Astrocyte (in vitro differentiated cells and primary cell): Measurements from ENCODE around the gene GJC1. TPM values are rescaled to one million over a fixed set of nuclear protein-coding genes. Genes with fewer than 3 reads are reported as not detected.

Experiments
- DNase-seq: peaks from one replicate; pipeline ENCODE4 v3.0.0-alpha.2; 2010; ENCODE audit warnings: low read depth
- FAIRE-seq: peaks from 2 replicates; lab custom pipeline; 2011; peaks lifted over from hg19 to GRCh38; lab: Jason Lieb, UNC
- H2AFZ ChIP-seq: 2 replicates; pipeline ENCODE4 v1.6.0; 2012; ENCODE audit warnings: low read depth, low read length, inconsistent platforms
- H3K27ac ChIP-seq: 2 replicates; pipeline ENCODE4 v1.5.1; 2011; ENCODE audit warnings: low read depth, low read length, inconsistent platforms
- H3K27me3 ChIP-seq: 2 replicates; pipeline ENCODE4 v1.6.0; 2011; ENCODE audit warnings: low read length, inconsistent platforms; ENCODE audit not compliant: insufficient read depth
- H3K36me3 ChIP-seq: 2 replicates; pipeline ENCODE4 v1.5.1; 2011; ENCODE audit warnings: low read length, inconsistent platforms; ENCODE audit not compliant: insufficient read depth
- H3K4me1 ChIP-seq: 2 replicates; pipeline ENCODE4 v1.5.1; 2011; ENCODE audit warnings: low read length, inconsistent platforms; ENCODE audit not compliant: insufficient read depth
- H3K4me2 ChIP-seq: 2 replicates; pipeline ENCODE4 v1.6.0; 2012; ENCODE audit warnings: low read length, inconsistent platforms
- H3K4me3 ChIP-seq: 2 replicates; pipeline ENCODE4 v1.5.1; 2011; ENCODE audit warnings: low read depth, mild to moderate bottlenecking, low read length, inconsistent platforms; ENCODE audit not compliant: insufficient read depth
- H3K79me2 ChIP-seq: 2 replicates; pipeline ENCODE4 v1.6.0; 2012; ENCODE audit warnings: mild to moderate bottlenecking, low read length, inconsistent platforms; ENCODE audit not compliant: insufficient read depth
- H3K9ac ChIP-seq: 2 replicates; pipeline ENCODE4 v1.6.0; 2012; ENCODE audit warnings: mild to moderate bottlenecking, low read length, inconsistent platforms
- H3K9me3 ChIP-seq: 2 replicates; pipeline ENCODE4 v1.5.1; 2012; ENCODE audit warnings: low read depth, mild to moderate bottlenecking, low read length, inconsistent platforms; ENCODE audit not compliant: insufficient read depth
- H4K20me1 ChIP-seq: 2 replicates; pipeline ENCODE4 v1.6.0; 2012; ENCODE audit warnings: low read length, inconsistent platforms; ENCODE audit not compliant: insufficient read depth
- H3K27ac Mint-ChIP-seq: one replicate; pipeline ENCODE4 v1.8.0; 2021; ENCODE audit warnings: mild to moderate bottlenecking, mixed read lengths; ENCODE audit not compliant: unreplicated experiment
- H3K27me3 Mint-ChIP-seq: one replicate; pipeline ENCODE4 v1.8.0; 2021; ENCODE audit warnings: low read depth, mixed read lengths; ENCODE audit not compliant: unreplicated experiment
- H3K36me3 Mint-ChIP-seq: one replicate; pipeline ENCODE4 v1.8.0; 2021; ENCODE audit warnings: low read depth, mixed read lengths; ENCODE audit not compliant: unreplicated experiment
- H3K4me1 Mint-ChIP-seq: one replicate; pipeline ENCODE4 v1.8.0; 2021; ENCODE audit warnings: low read depth, mixed read lengths; ENCODE audit not compliant: unreplicated experiment
- H3K4me3 Mint-ChIP-seq: one replicate; pipeline ENCODE4 v1.8.0; 2021; ENCODE audit warnings: mild to moderate bottlenecking, moderate library complexity, mixed read lengths; ENCODE audit not compliant: unreplicated experiment
- H3K9me3 Mint-ChIP-seq: one replicate; pipeline ENCODE4 v1.8.0; 2021; ENCODE audit warnings: mild to moderate bottlenecking, mixed read lengths; ENCODE audit not compliant: unreplicated experiment
- EZH2 ChIP-seq: IDR thresholded peaks from 2 replicates; pipeline ENCODE4 v1.6.1; 2012; ENCODE audit warnings: mild to moderate bottlenecking, low read length, inconsistent platforms; ENCODE audit not compliant: insufficient read depth
- total RNA-seq: library from RNA; stranded (reverse); gene quantifications from 2 replicates; pipeline ENCODE4 v1.2.1, GENCODE V29; 2021
- TF ChIP-seq, protein P1 (sequence below): IDR thresholded peaks from 2 replicates; pipeline ENCODE4 v1.5.1; 2011; ENCODE audit warnings: low read depth, mild to moderate bottlenecking, inconsistent platforms, low read length, moderate library complexity; ENCODE audit not compliant: insufficient read depth

Gene GJC1
- total RNA-seq, 1 donor from 2014 or later, result 38.4 TPM

- no peak overlapping the region for H3K9ac ChIP-seq
- Mint-ChIP-seq H3K27me3 (peaks cover 54% of the 10 kb centered on the region), H3K4me3 (peak overlapping the region; percentile 66), H3K36me3 (no peaks in the 10 kb centered on the region), H3K27ac (no peak overlapping the region), H3K4me1 (no peaks in the 10 kb centered on the region), H3K9me3 (no peaks in the 10 kb centered on the region)
- peaks cover 11% of the 10 kb centered on the region for H3K27me3 ChIP-seq
- no peaks in the 10 kb centered on the region for H4K20me1 ChIP-seq
- no peak overlapping the region for H3K4me2 ChIP-seq
- FAIRE-seq (no peak), DNase-seq (no peak)
- H3K4me3 ChIP-seq, result no peak overlapping the region
- H2AFZ ChIP-seq, result no peak overlapping the region
- TF ChIP-seq, protein P1, sequence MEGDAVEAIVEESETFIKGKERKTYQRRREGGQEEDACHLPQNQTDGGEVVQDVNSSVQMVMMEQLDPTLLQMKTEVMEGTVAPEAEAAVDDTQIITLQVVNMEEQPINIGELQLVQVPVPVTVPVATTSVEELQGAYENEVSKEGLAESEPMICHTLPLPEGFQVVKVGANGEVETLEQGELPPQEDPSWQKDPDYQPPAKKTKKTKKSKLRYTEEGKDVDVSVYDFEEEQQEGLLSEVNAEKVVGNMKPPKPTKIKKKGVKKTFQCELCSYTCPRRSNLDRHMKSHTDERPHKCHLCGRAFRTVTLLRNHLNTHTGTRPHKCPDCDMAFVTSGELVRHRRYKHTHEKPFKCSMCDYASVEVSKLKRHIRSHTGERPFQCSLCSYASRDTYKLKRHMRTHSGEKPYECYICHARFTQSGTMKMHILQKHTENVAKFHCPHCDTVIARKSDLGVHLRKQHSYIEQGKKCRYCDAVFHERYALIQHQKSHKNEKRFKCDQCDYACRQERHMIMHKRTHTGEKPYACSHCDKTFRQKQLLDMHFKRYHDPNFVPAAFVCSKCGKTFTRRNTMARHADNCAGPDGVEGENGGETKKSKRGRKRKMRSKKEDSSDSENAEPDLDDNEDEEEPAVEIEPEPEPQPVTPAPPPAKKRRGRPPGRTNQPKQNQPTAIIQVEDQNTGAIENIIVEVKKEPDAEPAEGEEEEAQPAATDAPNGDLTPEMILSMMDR, result no peak
- H3K79me2 ChIP-seq, result no peaks in the 10 kb centered on the region
- H3K4me1 ChIP-seq, result no peaks in the 10 kb centered on the region
- H3K36me3 ChIP-seq, result no peaks in the 10 kb centered on the region
- no peak overlapping the region for H3K27ac ChIP-seq
- no peaks in the 10 kb centered on the region for H3K9me3 ChIP-seq
These were observed 69.4 kb downstream of the GJC1 start for GRCh38 chr17:44760474-44761308.

DNA sequence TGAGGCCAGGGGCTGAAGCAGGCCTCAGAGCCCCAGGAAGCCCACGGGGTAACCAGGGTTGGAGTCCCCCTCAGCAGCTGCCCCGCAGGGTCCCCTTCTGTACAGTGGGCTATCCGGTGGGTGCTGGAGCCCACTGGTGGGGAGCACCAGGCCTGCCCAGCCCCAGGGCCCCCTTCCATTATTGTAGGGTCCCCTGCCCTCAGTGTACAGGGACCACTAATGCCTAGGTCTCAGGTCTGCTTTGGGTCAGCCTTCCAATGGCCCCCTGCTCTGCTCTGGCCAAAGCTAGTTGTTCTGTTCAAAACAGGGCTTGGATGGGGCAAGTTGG is 70.2 kb downstream of the GJC1 start:
- no peak overlapping the region for H3K4me3 ChIP-seq
- TF ChIP-seq, protein P1, result no peak
- peak; percentile 19 for TF ChIP-seq EZH2
- H3K4me3 Mint-ChIP-seq, result no peak overlapping the region

More for the DNA sequence above, 70.2 kb downstream of the GJC1 start:
- Histone ChIP-seq H3K27me3 (peaks cover 11% of the 10 kb centered on the region), H3K36me3 (no peaks in the 10 kb centered on the region), H3K79me2 (no peaks in the 10 kb centered on the region), H3K4me1 (no peaks in the 10 kb centered on the region), H3K27ac (no peak overlapping the region), H3K9ac (no peak overlapping the region), H4K20me1 (no peaks in the 10 kb centered on the region), H3K9me3 (no peaks in the 10 kb centered on the region), H2AFZ (no peak overlapping the region), H3K4me2 (no peak overlapping the region)
- DNase-seq, result no peak
- no peaks in the 10 kb centered on the region for H3K4me1 Mint-ChIP-seq
- H3K36me3 Mint-ChIP-seq, result no peaks in the 10 kb centered on the region
- no peak for FAIRE-seq
- H3K27ac Mint-ChIP-seq, result no peak overlapping the region
- H3K9me3 Mint-ChIP-seq, result no peaks in the 10 kb centered on the region
- peaks cover 54% of the 10 kb centered on the region for H3K27me3 Mint-ChIP-seq
